Coronary artery (tissue), 2 donors: ENCODE results near the gene SLC38A10.

Experiments
- DNase-seq: peaks from one replicate; pipeline ENCODE4 v3.0.0-alpha.2; 2017; ENCODE audit warnings: low spot score
- H3K27ac ChIP-seq, 2 donors: fragments of 200-600 bp; sonication (generic); one replicate each; pipeline ENCODE4 v1.5.1; 2016 to 2019
- H3K4me3 ChIP-seq: fragments of 200-600 bp; sonication (generic); 2 replicates; pipeline ENCODE4 v1.5.1; 2016; ENCODE audit warnings: mild to moderate bottlenecking, moderate library complexity
- CTCF ChIP-seq: fragments of 200-600 bp; sonication (generic); IDR thresholded peaks from one replicate; pipeline ENCODE4 v1.5.1; 2019; ENCODE audit warnings: antibody characterized with exemption

SLC38A10 gene

GRCh38 chr17:81247339-81247990 is 47.6 kb downstream of the SLC38A10 start:
- no peak for DNase-seq
- Histone ChIP-seq H3K4me3 (no peak overlapping the region), H3K27ac (no peak overlapping the region)
- TF ChIP-seq CTCF = no peak

- Histone ChIP-seq H3K4me3 (no peak overlapping the region), H3K27ac (no peak overlapping the region)
- DNase-seq = no peak
- TF ChIP-seq CTCF = no peak
Measured at GRCh38 chr17:81246679-81247338, 48.3 kb downstream of the SLC38A10 start.

GRCh38 chr17:81246343-81246670 is 48.8 kb downstream of the SLC38A10 start:
- Histone ChIP-seq H3K4me3 (no peak overlapping the region), H3K27ac (no peak overlapping the region)
- no peak for TF ChIP-seq CTCF
- DNase-seq = no peak

GRCh38 chr17:81245665-81246342 is 49.3 kb downstream of the SLC38A10 start:
- no peak for DNase-seq
- Histone ChIP-seq H3K27ac (no peak overlapping the region), H3K4me3 (no peak overlapping the region)
- TF ChIP-seq CTCF = no peak

GRCh38 chr17:81245024-81245664 is 50.0 kb downstream of the SLC38A10 start:
- no peak for DNase-seq
- Histone ChIP-seq H3K4me3 (no peak overlapping the region), H3K27ac (no peak overlapping the region)
- TF ChIP-seq CTCF = no peak

GRCh38 chr17:81244358-81245023 is 50.6 kb downstream of the SLC38A10 start:
- DNase-seq = no peak
- H3K4me3 ChIP-seq = no peak overlapping the region
- no peak for TF ChIP-seq CTCF
- H3K27ac ChIP-seq = no peak overlapping the region
